GM21723 (cell line): ENCODE results near the gene PXN.

ENCODE experiments used
- ATAC-seq: cut with Tn5 transposase; IDR thresholded peaks from one replicate; pipeline ENCODE4 v1.9.1; 2021; ENCODE audit warnings: mild to moderate bottlenecking, moderate library complexity; ENCODE audit not compliant: unreplicated experiment

Gene PXN

DNA sequence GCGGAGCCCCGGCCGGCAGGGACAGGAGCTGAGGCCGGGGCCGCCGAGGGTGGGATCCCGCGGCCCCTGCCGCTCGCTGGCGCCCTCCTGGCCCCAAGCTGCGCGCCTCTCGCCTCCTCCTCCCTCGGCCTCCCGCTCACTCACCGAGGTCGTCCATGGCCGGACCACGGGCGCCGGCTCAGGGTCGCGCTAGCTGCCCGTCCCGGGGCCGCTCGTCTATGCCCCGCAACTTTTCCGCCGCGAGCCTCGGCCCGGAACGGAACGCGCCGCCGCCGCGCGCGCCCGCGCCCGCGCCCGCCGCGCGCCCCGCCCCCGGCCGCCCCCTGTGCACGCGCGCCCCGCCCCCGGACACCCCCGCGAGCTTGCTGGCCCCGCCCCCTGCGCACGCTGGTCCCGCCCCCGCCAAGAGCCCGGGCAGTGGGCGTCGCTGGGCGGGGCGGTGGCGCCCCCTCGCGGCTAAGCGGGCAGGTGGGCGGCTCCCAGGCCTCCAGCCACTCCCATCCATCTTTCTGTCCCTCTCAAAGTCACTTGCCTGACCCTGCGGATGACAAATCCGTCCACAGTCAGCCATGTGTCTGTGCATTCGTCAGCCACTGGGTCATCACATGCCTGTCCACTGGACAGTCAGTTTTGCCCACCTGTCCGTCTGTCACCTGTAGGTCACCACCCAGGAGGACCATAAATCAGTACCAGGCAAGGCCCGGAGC, at the start of gene PXN:
Gene PXN, minus strand, starts transcription at position 258 of the 707 bp plus-strand sequence. Its CDS starts 101 bp downstream, at position 157.
- ATAC-seq: peak; percentile 78

DNA sequence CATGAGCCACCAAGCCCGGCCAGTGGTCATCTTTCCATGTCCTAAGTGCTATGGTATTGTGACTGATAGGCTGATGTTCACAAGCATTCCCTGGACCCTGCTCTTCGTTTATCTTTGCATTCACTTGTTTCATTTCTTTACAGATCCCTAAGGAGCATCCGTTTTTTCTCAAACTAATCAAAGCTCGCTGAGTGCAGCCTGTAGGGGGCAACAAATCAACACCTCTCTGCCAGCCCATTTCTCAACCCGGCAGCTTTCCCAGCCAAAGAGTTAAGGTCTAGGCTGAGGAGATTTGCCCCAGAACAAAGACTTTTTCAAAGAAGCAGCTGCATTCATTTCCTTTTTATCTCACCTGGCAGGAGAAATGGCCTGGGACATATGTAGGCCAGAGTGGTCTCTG, 48.7 kb upstream of the PXN start:
- no peak for ATAC-seq

DNA sequence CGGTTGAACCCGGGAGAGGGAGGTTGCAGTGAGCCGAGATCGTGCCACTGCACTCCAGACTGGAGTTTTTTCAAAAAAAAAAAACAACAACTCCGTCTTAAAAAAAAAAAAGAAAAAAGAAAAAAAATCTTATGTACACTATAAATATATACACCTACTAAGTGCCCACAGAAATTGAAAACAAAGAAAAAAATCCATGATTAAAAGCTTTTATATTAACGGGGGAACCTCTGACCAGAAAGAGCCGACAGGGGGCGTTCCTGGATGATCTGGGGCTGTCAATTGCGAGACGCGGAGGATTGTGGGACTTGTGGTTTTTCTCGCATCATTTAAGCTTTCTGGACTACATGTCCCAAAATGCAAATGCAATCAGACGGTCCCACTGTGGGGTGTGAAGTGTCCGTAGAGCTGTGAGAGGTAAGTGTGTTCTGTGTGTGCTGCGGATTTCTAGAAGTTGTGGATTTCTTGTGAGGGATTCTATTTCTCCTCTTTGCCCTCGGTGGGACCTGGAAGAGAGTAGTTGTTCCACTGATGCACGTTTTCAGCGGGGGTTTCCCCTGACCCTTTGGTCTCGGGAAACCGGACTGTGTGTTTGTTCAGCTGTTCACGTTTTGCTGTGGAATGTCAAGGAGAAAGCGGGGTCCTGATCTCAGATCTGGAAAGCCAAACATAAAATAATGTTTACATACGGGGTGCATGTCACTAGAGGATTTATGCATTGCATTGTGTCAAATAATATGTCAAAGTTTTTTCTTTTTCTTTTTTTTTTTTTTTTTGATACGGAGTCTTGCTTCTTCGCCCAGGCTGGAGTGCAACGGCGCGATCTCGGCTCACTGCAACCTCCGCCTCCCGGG, 36.7 kb upstream of the PXN start, which contains the start of gene SIRT4:
Gene SIRT4, plus strand, starts transcription at position 360 of the 854 bp plus-strand sequence. CDS start 1,241 bp downstream, outside the sequence.
- peak; percentile 96 for ATAC-seq

DNA sequence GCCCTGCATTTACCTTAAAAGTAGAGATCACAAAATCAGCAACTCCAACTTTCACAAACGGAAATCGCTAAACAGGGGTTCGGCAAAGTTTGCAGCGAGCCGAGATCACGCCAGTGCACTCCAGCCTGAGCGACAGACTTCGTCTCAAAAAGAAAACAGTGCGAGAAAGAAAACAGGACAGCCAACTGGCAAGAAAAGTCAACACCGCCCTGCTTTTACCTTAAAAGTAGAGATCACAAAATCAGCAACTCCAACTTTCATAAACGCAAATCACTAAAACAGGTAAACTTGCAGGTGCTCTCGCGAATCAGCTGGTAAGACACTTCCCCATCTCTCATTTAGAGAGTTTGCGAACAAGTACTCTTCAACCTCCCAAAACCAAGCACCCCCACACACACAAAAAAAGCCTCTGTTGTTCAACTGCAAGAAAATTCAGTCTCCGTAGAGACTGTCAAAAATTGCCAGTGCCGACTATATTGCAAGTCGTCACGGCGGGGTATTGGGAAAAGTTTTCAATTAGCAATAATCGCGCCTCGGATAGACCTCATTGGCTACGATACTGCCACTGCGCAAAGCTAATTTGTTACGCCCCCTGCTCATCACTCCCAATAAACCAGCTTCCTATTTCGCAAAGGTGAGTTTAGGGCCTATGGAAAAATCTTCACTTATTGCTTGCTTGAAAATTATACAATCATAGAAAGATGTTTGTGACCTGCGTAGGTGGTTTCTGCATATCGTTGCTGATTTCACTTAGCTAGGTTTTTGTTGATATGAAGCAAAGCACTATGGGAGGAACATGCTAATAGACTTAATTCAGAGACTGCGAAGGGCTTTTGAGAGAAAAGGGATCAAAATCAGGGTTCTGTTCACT, 27.4 kb upstream of the PXN start, which contains the start of gene RNU4-1:
Gene RNU4-1, minus strand, starts transcription at position 577 of the 871 bp plus-strand sequence.
- ATAC-seq: peak; percentile 44

DNA sequence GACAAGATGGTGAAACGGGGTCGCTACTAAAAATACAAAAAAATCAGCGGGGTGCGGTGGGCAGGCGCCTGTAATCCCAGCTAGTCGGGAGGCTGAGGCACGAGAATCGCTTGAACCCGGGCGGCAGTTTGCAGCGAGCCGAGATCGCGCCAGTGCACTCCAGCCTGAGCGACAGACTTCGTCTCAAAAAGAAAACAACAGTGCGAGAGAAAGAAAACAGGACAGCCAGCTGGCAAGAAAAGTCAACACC, 26.8 kb upstream of the PXN start:
- peak; percentile 5 for ATAC-seq

DNA sequence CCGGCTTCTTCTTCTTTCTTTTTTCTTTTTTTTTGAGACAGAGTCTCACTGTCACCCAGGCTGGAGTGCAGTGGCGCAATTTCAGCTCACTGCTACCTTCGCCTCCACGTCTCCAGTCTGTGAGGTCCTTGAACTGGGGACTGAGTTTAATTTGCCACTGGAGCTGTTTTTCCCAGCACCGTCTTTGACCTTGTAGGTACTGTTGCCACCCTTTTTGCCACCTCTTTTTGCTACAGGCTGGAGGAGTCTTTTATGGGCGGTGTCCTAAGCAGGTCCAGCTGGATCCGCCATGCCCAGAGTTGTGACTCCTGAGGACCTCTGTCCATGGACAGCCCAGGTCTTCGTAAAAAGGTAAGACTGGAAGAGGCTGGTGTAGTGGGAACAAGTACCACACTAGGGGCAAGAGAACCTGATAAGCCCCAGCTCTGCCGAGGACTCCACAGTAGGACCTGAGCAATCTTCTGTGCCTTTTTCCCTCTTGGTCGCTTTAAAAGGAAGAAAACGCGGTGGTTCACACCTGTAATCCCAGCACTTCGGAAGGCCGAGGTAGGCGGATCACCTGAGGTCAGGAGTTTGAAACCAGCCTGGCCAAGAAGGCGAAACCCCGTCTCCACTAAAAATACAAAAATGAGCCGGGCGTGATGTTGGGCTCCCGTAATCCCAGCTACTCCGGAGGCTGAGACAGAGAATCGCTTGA, 25.2 kb upstream of the PXN start:
- no peak for ATAC-seq

DNA sequence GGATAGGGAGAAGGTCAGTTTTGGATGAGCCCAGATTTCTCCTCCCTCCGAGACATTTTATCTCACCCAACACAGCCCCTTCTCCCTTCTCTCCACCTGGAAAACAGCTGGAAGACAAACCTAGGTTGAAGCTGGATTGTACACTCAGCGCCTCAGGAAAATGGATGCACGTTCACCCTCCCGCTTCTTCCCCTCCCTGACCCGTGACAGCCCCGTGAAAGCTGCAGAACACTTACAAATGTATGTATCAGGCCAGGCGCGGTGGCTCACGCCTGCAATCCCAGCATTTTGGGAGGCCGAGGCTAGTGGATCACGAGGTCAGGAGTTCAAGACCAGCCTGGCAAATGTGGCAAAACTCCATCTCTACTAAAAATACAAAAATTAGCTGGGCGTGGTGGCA, 22.0 kb upstream of the PXN start:
- ATAC-seq: no peak

DNA sequence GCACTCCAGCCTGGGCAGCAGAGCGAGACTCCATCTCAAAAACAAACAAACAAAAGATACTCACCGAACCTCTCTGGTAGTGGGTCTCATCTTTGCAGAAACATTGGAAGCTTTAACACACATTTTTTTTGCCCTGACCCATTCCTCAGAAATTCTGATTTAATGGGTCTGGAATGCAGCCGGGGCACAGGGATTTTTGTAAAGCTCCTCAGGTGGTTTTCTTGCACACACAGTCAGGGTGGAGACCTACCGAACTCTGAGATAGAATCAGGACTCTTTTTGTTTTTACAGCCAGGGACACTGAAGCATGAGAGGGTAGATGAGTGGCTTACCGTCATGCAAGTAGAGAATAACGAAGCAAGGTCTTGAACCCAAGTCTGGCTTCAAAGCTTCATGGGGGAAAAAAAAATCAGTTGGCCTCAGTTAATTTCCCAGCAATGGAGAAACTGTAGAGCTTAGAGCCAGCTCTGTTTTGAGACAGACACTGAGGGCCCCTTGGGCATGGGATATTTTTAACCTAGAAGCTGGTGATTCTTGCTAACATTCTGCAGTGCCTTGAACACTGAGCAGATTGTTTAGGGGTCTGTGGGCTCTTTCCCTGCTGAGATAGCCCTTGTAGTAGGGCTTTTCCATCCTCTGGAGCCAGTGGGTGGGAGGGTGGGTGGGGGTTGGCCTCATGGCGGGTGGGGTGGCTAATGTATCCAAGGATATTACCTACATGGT, 21.4 kb upstream of the PXN start:
- no peak for ATAC-seq

DNA sequence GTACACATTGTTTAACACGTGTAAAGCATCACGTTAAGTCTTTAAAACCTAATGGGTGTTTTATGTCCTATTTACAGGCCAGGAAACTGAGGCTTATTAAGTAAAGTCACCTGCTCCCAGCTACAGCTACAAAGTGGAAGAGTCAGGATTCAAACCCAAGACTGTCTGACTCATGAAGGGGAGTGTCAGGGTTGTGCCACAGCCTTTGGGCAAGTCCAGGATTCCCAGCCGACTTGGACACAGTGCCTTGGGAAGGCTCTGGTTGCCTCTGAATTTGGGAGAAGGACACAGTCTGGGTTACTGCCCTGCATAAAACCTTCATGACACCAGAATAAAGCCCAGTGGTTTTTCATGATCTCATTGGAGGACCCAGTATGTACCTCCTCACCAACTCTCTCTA, 18.9 kb upstream of the PXN start:
- ATAC-seq: no peak

DNA sequence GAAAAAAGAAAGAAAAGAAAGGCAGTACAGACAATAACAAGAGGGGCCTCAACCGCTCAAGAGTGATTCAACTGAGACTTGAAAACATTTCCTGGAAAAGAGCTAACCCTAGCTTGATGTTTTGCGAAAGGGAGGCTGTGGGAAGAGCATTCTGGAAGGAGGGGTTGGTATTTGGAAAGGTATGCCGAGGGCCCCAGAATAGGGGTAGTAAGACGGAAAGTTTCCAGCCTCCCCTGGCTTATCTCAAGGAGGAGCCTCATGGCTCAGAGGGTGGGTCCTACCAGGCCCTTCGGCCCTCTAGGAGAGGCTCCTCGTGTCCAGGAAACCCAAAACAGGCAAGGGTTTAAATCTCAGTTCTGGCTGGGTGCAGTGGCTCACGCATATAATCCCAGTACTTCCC, 17.8 kb upstream of the PXN start:
- ATAC-seq: no peak

DNA sequence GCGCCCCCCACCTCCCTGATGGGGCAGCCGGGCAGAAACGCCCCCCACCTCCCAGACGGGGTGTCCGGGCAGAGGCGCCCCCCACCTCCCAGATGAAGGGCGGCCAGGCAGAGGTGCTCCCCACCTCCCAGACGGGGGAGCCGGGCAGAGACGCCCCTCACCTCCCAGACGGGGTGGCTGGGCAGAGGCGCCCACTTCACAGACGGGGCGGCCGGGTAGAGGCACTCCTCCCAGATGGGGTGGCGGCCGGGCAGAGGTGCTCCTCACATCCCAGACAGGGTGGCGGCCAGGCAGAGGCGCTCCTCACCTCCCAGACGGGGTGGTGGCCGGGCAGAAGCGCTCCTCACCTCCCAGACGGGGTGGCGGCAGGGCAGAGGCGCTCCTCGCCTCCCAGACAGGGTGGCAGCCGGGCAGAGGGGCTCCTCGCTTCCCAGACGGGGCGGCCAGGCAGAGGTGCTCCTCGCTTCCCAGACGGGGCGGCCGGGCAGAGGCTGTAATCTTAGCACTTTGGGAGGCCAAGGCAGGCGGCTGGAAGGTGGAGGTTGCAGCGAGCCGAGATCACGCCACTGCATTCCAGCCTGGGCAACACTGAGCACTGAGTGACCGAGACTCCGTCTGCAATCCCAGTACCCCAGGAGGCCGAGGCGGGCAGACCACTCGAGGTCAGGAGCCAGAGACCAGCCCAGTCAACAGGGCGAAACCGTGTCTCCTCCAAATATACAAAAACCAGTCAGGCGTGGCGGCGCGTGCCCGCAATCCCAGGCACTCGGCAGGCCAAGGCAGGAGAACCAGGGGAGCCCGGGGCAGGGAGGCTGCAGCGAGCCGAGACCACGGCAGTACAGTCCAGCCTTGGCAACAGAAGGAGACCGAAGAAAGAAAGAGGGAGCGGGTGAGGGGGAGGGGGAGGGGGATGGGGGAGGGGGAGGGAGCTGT, 12.9 kb upstream of the PXN start:
- no peak for ATAC-seq

DNA sequence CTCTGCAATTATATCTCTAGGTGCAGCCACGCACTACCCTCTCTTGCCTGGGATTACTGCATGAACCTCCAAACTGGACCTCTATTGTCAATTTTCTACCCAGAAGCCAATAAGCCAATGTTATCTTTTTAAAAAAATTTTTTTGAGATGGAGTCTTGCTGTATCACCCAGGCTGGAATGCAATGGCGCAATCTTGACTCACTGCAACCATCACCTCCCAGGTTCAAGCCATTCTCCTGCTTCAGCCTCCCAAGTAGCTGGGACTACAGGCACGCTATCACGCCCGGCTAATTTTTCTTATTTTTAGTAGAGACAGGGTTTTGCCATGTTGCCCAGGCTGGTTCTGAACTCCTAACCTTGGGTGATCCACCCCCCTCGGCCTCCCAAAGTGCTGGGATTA, 11.2 kb upstream of the PXN start:
- ATAC-seq: no peak

DNA sequence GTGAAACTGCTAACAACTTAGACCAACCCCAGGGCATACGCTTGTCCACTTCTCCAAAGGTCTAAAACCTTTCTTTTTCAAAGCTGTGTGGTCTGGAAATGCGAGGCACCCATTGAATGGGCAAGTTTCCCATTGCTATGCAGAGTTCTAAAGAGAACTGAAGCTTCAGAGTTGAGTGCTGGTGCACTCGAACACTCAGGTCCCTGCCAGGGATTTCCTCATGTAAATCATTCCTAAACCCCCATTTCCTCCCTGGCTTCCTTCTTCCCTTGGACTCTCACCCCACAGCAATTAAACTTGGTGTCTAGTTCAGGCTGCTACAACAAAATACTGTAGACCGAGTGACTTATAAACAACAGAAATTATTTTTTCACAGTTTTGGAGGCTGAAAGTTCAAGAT, 2.2 kb upstream of the PXN start:
- ATAC-seq: no peak

DNA sequence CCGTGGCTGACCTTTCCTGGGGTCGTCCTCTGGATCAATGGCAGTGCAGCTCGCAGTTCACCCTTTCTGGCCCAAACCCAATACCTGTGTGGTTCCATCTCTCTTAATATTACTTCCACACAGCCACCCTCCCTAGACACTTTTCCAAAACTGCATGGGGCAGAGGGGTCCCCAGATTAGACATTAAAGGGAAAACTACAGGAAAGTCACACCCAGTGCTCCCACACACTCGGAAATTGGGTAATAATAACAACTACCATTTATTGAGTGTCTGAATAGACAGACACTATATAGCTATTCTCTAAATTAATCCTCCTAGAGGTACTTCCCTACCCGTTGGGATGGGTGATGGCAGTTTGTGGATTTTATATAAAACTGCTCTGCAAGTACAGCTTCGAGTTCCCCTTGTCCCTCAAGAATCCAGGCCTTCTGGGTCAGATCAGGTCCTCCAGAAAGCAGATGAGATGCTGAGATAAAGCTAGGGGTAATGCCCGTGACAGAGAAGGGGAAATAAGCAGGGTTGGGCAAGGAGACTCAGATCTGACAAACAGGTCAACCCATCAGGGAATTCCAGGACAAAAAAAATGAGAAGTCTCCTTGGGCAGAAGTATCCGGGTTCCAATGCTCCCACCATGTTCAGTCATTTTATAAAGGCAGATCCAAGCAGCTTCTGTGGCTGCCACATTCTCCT, 795 bp upstream of the PXN start:
- peak; percentile 10 for ATAC-seq

DNA sequence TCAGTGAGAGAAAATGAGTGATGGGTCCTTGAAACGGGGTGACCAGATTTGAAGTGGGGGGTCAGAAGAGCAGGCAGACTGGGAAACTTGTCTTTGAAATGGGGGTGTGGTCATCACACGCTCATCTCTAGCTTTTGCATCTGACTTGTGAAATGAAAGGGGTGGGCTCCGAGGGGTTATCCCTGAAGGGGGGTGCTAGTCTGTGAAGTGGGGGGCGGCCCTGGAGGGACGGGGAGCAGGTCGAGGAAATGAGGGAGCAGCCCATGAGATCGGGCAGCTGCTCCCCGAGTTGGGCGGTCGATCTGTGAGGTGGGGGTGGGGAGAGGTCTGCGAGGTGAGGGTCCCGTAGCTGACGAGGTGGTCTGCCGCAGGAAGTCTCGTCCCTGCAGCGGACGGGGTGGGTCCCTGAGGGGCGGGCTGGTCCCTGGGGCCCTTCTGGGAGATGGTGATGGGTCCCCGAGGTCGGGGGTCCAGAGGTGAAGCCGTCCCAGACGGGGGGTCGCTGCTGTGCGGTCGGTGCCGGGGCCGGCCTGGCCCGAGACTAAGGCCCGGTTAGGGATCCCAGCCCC, 542 bp downstream of the PXN start:
- peak; percentile 5 for ATAC-seq

DNA sequence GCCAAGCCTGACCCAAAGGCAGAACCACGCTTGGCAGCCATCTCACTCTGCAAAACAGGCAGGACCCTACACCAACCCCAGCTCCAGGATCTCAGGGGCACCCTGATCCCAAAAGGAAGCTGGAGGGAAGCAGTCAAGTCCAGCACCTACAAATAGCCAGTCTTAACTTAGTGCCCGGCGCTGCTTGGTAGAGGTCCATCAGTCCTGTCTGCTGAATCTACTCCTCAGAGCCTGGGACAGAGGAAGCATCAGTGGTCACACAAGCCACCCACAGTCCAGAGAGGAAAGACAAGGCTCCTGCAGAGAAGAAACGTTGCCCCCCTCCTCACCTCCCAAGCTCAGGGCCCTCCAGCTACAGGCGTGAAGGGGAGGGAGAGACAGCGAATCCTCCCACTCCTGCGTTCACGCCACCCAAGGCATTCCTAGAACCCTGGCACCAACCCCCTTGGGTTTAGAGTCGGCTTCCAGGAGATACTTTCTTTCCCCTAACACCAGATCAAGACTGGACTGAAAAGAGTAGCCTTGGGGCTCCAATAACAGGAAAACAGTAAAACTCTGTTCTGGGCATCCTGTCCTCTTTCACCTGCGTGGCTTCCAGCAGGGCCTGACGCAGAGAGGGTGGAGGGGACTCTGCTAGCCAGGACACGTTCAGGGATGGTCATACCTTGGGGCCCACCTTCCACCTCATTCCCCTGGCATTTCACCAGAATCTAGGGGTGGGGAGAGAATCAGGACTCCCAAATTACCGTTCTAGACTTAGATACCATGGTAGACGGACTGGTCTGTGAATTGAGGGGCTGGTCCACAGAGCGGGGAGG, 1.2 kb downstream of the PXN start:
- ATAC-seq: no peak

DNA sequence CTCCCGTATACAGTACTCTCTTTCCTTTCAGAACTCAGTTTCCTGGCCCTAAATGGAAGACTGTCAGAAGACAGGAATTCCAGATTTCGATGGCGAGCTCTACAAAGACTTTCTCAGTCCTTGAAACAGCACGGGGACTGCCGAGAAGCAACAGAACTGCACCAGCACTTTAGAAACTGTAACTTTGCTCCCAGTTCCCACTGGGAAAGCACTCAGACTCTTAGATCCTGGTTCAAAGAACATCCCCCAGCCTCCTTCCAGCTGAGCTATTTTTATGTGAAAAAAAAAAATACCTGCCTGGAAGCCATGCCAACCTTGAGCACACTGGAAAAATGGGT, 1.8 kb downstream of the PXN start:
- ATAC-seq: no peak
